Nucleus accumbens (tissue), 56 donors: ENCODE measurements around the gene SERPIND1.
A peak's percentile ranks its signal among the peaks of the same experiment; 100 is the strongest.

Experiments used
- DNase-seq, 56 donors: peaks; one replicate each; lab custom pipeline; 2025; lab: John Stamatoyannopoulos, UW

Gene SERPIND1

GRCh38 chr22:20771918-20772625, 1.8 kb upstream of the SERPIND1 start:
- peak in 5 of 56 donors; percentile 15 to 38 (median 23) for DNase-seq

DNA sequence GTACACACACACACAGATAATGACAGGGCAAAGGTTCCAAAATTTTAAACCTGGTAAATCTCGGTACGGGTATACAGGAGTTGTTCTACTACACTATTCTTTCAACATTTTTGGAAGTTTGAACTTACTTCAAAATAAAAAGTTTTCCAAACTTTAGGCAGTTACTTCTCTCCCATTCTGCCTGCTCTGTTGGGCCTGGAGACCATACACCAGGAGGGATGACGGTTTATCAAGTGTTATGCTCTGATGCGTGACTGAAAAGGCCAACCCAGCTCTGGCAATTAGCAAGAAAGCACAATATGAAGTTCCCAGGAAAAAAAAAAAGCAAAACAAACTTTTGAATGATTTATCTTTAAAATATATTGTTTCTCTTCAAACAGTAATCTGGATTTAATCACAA, 969 bp downstream of the SERPIND1 start:
- DNase-seq: no peak

- DNase-seq: no peak
These were observed 1.5 kb downstream of the SERPIND1 start for GRCh38 chr22:20775342-20775895.

DNA sequence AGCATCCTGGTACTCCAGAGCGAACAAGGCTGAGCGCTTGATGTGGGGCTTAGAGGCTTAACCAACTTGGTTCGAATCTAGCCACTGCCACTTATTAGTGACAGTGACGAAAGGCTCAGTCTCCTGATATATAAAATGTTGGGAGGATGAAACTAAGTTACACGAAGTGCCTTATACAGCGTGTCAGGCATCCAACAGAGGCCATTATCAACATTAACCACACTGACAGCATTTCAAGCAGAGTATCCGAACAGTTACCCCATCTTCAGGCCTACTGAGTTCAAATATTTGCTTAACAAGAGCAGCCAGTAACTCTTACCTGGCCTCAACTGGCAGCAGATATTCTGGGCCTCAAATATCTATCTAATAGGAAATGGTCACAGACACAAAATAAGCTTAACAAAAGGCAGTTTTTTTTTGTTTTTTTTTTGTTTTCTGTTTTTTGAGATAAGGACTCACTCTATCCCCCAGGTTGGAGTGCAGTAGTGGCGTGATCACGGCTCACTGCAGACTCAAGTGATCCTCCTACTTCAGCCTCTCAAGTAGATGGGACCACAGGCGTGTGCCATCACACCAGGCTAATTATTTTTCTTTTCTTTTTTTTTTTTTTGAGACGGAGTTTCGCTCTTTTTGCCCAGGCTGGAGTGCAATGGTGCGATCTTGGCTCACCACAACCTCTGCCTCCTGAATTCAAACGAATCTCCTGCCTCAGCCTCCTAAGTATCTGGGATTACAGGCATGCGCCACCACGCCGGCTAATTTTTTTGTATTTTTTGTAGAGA, 2.9 kb downstream of the SERPIND1 start:
- DNase-seq: no peak

DNA sequence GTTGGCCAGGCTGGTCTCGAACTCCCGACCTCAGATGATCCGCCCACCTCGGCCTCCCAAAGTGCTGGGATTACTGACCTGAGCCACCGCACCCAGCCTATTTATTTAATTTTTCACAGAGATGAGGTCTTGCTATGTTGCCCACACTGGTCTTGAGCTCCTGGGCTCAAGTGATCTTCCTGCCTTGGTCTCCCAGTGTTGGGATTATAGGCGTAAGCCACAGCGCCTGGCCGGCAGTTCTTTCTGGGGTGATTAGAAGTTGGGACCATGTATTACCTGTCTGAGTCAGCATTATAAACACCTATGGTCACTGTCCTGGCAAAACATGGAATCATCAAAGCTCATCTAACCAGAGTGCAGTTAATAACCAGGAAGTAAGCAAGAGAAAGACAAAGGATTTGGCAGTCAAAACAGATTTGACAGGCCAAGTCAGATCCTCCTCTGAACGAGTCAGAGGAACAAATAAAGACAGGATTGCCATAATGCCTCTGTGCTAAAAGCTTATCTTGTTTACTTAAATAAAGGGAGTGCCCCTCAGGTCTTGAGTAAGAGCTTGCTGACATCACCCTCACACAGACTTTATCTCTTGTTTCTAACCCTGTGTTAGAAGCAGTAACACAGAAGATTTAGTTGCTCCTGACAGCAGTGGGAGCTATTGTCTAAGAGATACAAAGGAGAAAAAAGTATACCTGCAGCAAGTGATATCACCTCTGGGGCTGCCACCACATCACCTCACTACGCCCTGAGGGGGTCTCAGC, 3.7 kb downstream of the SERPIND1 start:
- DNase-seq: no peak

- peak in 8 of 56 donors; percentile 10 to 58 (median 28) for DNase-seq
These were observed 5.3 kb downstream of the SERPIND1 start for GRCh38 chr22:20779014-20779817.

GRCh38 chr22:20779818-20780158, 5.9 kb downstream of the SERPIND1 start:
- no peak for DNase-seq

- no peak for DNase-seq
These were observed 7.5 kb downstream of the SERPIND1 start for GRCh38 chr22:20781272-20781990.

- no peak for DNase-seq
These were observed 8.2 kb downstream of the SERPIND1 start for GRCh38 chr22:20782083-20782482.

DNA sequence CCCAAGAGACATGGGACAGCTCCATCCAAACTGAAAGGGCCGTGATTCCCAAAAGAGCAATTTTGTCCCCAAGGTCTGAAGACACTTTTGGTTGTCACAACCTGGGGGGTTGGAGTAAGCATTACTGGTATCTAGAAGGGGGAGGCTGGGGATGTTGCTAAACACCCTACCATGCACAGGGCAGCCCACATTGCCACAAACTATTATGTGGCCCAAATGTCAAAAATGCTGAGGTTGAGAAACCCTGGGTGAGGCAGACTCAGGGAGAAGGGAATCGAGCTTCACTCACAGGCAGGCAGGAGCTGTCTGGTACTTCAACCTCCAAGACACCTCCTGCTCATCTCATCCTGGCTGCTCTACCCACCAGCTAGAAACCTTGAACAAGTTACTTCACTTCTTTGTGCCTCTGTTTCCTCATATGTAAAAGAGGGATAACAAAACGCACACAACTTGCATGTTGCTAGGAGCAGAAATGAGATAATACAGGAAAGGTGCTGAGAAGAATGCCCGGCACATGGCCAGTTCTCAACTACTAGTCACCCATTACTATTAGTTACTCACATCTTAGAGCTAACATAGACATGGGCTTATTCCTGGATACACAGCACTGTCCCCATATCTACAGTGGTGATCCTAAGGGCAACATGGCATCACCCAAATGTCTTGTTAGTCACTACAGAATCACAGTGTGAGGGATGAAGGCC, 8.8 kb downstream of the SERPIND1 start:
- no peak for DNase-seq

DNA sequence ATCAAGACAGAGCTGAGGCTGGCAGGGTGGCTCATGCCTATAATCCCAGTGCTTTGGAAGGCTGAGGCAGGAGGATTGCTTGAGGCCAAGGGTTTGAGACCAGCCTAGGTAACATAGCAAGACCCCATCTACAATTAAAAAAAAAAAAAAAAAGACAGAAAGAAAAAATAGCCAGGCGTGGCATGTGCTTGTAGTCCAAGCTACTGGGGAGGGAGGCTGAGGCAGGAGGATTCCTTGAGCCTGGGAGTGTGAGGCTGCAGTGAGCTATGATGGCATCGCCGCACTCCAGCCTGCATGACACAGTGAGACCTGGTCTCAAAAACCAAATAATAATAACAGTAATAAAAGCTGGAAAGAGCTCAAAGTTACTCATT, 9.4 kb downstream of the SERPIND1 start:
- DNase-seq: no peak

DNA sequence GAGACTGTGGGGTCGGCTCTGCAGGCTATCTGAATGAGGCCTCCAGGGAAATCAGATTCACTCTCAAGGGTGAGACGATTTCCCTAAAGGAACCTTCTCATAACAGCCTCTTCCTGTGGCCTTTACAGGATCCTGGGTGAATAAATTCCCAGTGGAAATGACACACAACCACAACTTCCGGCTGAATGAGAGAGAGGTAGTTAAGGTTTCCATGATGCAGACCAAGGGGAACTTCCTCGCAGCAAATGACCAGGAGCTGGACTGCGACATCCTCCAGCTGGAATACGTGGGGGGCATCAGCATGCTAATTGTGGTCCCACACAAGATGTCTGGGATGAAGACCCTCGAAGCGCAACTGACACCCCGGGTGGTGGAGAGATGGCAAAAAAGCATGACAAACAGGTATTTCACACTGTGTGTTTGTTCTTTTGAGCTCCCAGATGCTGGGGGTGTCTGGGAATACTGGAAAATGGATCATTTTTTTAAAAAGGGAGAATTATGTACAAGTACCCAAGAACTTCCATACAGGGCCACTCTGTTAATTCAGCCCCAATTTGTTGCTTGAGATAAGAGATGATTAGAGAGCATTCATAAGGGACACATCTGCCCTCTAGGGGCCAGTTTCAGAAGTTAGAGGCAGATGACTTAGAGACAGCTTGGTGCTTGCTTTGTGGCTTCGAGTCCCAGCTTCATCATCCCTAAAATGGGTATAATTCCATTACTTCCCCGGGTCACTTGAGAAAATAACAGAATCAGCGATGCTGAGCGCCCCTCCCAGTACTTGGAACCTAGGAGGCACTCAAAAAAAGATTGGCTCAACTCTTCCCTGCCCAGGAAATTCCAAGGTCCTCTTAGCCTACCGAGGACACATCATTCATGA, 10.2 kb downstream of the SERPIND1 start:
- peak in 18 of 56 donors; percentile 5 to 64 (median 15) for DNase-seq

- no peak for DNase-seq
These were observed 11.5 kb downstream of the SERPIND1 start for GRCh38 chr22:20785415-20785814.

GRCh38 chr22:20786048-20786447, 12.1 kb downstream of the SERPIND1 start:
- DNase-seq: no peak

- DNase-seq: no peak
These were observed 12.6 kb downstream of the SERPIND1 start for GRCh38 chr22:20786536-20786979.

GRCh38 chr22:20787223-20787622, 13.3 kb downstream of the SERPIND1 start:
- DNase-seq: no peak

- DNase-seq: no peak
These were observed 14.1 kb downstream of the SERPIND1 start for GRCh38 chr22:20787746-20788626.
